ENCODE measurements around the gene FAM110D.

FAM110D gene

GRCh38 chr1:26158908-26159742 is at the start of gene FAM110D:
FAM110D (plus strand) TSS chr1:26159079; CDS start chr1:26161292, 2,213 bp downstream.
- DNase-seq (ENCODE audit: low spot score in 2 of 2) (no peak), ATAC-seq (ENCODE audit: low read depth) (no peak)
- Mint-ChIP-seq H3K27ac (no peak within 1 kb of the TSS), H3K9me3 (no peaks in the 10 kb centered on the region), H3K4me3 (no peak within 1 kb of the TSS), H3K27me3 (peaks cover 26% of the 10 kb centered on the region), H3K36me3 (no peaks in the 10 kb centered on the region), H3K4me1 (peaks cover 4% of the 10 kb centered on the region)

- no peak for DNase-seq (ENCODE audit: low spot score in 2 of 2)
- Mint-ChIP-seq H3K9me3 (no peaks in the 10 kb centered on the region), H3K27ac (no peak overlapping the region), H3K36me3 (peaks cover 4% of the 10 kb centered on the region), H3K4me3 (peak overlapping the region; percentile 87), H3K4me1 (peaks cover 18% of the 10 kb centered on the region), H3K27me3 (no peaks in the 10 kb centered on the region)
- no peak for ATAC-seq (ENCODE audit: low read depth)
Observed at GRCh38 chr1:26109229-26110164, 49.4 kb upstream of the FAM110D start.

GRCh38 chr1:26110731-26111529 is 47.9 kb upstream of the FAM110D start:
- Mint-ChIP-seq H3K27me3 (no peaks in the 10 kb centered on the region), H3K4me1 (peaks cover 13% of the 10 kb centered on the region), H3K27ac (peak overlapping the region; percentile 82), H3K36me3 (peaks cover 4% of the 10 kb centered on the region), H3K9me3 (no peaks in the 10 kb centered on the region), H3K4me3 (peak overlapping the region; percentile 87)
- DNase-seq (ENCODE audit: low spot score in 2 of 2) = peak; percentile 55 to 66
- peak; percentile 50 for ATAC-seq (ENCODE audit: low read depth)

- Mint-ChIP-seq H3K36me3 (peaks cover 4% of the 10 kb centered on the region), H3K9me3 (no peaks in the 10 kb centered on the region), H3K27me3 (no peaks in the 10 kb centered on the region), H3K27ac (peak within 1 kb of the TSS; percentile 82), H3K4me1 (peaks cover 13% of the 10 kb centered on the region), H3K4me3 (peak within 1 kb of the TSS; percentile 94)
- ATAC-seq (ENCODE audit: low read depth) (peak; percentile 86), DNase-seq (ENCODE audit: low spot score in 2 of 2) (peak; percentile 90)
Observed at GRCh38 chr1:26111530-26112406, 47.1 kb upstream of the FAM110D start, which contains the start of gene PDIK1L. PDIK1L (plus strand) TSS chr1:26111824; CDS start chr1:26114309, 2,485 bp downstream.

- peaks cover 4% of the 10 kb centered on the region for H3K36me3 Mint-ChIP-seq
- peak in 1 of 2 donors; percentile 18 for DNase-seq (ENCODE audit: low spot score in 2 of 2)
- no peaks in the 10 kb centered on the region for H3K27me3 Mint-ChIP-seq
- H3K9me3 Mint-ChIP-seq = no peaks in the 10 kb centered on the region
- no peak overlapping the region for H3K27ac Mint-ChIP-seq
- no peak for ATAC-seq (ENCODE audit: low read depth)
- H3K4me3 Mint-ChIP-seq = peak overlapping the region; percentile 94
- peaks cover 13% of the 10 kb centered on the region for H3K4me1 Mint-ChIP-seq
Observed at GRCh38 chr1:26112407-26112775, 46.5 kb upstream of the FAM110D start.

- H3K4me3 Mint-ChIP-seq = no peak overlapping the region
Observed at GRCh38 chr1:26114165-26114927, 44.5 kb upstream of the FAM110D start.

GRCh38 chr1:26119892-26120608 is 38.8 kb upstream of the FAM110D start:
- Mint-ChIP-seq H3K36me3 (peaks cover 7% of the 10 kb centered on the region), H3K27ac (peak overlapping the region; percentile 33), H3K27me3 (no peaks in the 10 kb centered on the region), H3K4me3 (no peak overlapping the region), H3K9me3 (no peaks in the 10 kb centered on the region), H3K4me1 (peaks cover 6% of the 10 kb centered on the region)
- no peak for DNase-seq (ENCODE audit: low spot score in 2 of 2)
- no peak for ATAC-seq (ENCODE audit: low read depth)

More at GRCh38 chr1:26114165-26114927, 44.5 kb upstream of the FAM110D start:
- H3K4me1 Mint-ChIP-seq = peaks cover 13% of the 10 kb centered on the region
- no peaks in the 10 kb centered on the region for H3K9me3 Mint-ChIP-seq
- H3K27me3 Mint-ChIP-seq = no peaks in the 10 kb centered on the region
- H3K27ac Mint-ChIP-seq = no peak overlapping the region
- ATAC-seq (ENCODE audit: low read depth) (no peak), DNase-seq (ENCODE audit: low spot score in 2 of 2) (no peak)
- peaks cover 4% of the 10 kb centered on the region for H3K36me3 Mint-ChIP-seq

- Mint-ChIP-seq H3K9me3 (no peaks in the 10 kb centered on the region), H3K27ac (no peak overlapping the region), H3K4me3 (no peak overlapping the region), H3K36me3 (peaks cover 7% of the 10 kb centered on the region), H3K4me1 (peaks cover 9% of the 10 kb centered on the region), H3K27me3 (no peaks in the 10 kb centered on the region)
- DNase-seq (ENCODE audit: low spot score in 2 of 2) = no peak
- ATAC-seq (ENCODE audit: low read depth) = no peak
Observed at GRCh38 chr1:26121854-26122773, 36.8 kb upstream of the FAM110D start.

GRCh38 chr1:26122988-26123973 is 35.6 kb upstream of the FAM110D start:
- Mint-ChIP-seq H3K27ac (no peak overlapping the region), H3K36me3 (peaks cover 7% of the 10 kb centered on the region), H3K9me3 (no peaks in the 10 kb centered on the region), H3K4me3 (no peak overlapping the region), H3K27me3 (peaks cover 5% of the 10 kb centered on the region), H3K4me1 (peaks cover 12% of the 10 kb centered on the region)
- DNase-seq (ENCODE audit: low spot score in 2 of 2) = no peak
- ATAC-seq (ENCODE audit: low read depth) = no peak
